Loucy (cell line): Measurements from ENCODE around the gene QRICH1.

Source experiments
- H2AFZ ChIP-seq: fragments of 200-600 bp; sonication (generic); 2 replicates; pipeline ENCODE4 v1.6.0; 2016; ENCODE audit warnings: antibody characterized with exemption, mild to moderate bottlenecking, low read length, moderate library complexity
- H3F3A ChIP-seq: fragments of 200-600 bp; 2 replicates; pipeline ENCODE4 v1.6.0; 2016; ENCODE audit warnings: antibody characterized with exemption, low read depth, mild to moderate bottlenecking
- H3K27me3 ChIP-seq: fragments of 200-600 bp; sonication (generic); 2 replicates; pipeline ENCODE4 v1.6.1; 2014; ENCODE audit warnings: low read length, mild to moderate bottlenecking; ENCODE audit not compliant: insufficient read depth, poor library complexity, severe bottlenecking
- H3K36me3 ChIP-seq: fragments of 200-600 bp; sonication (generic); 2 replicates; pipeline ENCODE4 v1.6.1; 2016; ENCODE audit warnings: low read length; ENCODE audit not compliant: insufficient read depth
- H3K4me1 ChIP-seq: fragments of 200-600 bp; sonication (generic); 2 replicates; pipeline ENCODE4 v1.5.1; 2014; ENCODE audit warnings: low read length, mild to moderate bottlenecking; ENCODE audit not compliant: insufficient read depth, poor library complexity, severe bottlenecking
- H3K4me2 ChIP-seq: fragments of 200-600 bp; sonication (generic); 2 replicates; pipeline ENCODE4 v1.6.0; 2014; ENCODE audit warnings: antibody characterized with exemption, low read length, low read depth, mild to moderate bottlenecking; ENCODE audit not compliant: poor library complexity, severe bottlenecking
- H3K4me3 ChIP-seq: fragments of 200-600 bp; sonication (generic); 2 replicates; pipeline ENCODE4 v1.5.1; 2014; ENCODE audit warnings: low read length, mild to moderate bottlenecking, mixed read lengths; ENCODE audit not compliant: poor library complexity, severe bottlenecking
- H3K79me2 ChIP-seq: fragments of 200-600 bp; sonication (generic); 2 replicates; pipeline ENCODE4 v1.6.1; 2014; ENCODE audit warnings: low read length; ENCODE audit not compliant: insufficient read depth
- H3K9ac ChIP-seq: fragments of 200-600 bp; sonication (generic); 2 replicates; pipeline ENCODE4 v1.6.0; 2014; ENCODE audit warnings: mild to moderate bottlenecking, low read depth, low read length, moderate library complexity; ENCODE audit not compliant: poor library complexity, severe bottlenecking
- H3K9me2 ChIP-seq: fragments of 200-600 bp; sonication (generic); replicated peaks from 2 replicates; pipeline ENCODE4 v1.6.1; 2016; ENCODE audit warnings: low read depth, low read length, mixed read lengths
- H3K9me3 ChIP-seq: fragments of 200-600 bp; sonication (generic); 2 replicates; pipeline ENCODE4 v1.6.1; 2014; ENCODE audit warnings: mild to moderate bottlenecking, antibody characterized with exemption, low read length, low read depth; ENCODE audit not compliant: insufficient read depth
- H4K20me1 ChIP-seq: fragments of 200-600 bp; sonication (generic); 2 replicates; pipeline ENCODE4 v1.6.0; 2014; ENCODE audit warnings: antibody characterized with exemption, low read length, mild to moderate bottlenecking; ENCODE audit not compliant: insufficient read depth, poor library complexity, severe bottlenecking
- EZH2phosphoT487 ChIP-seq: fragments of 200-600 bp; IDR thresholded peaks from 2 replicates; pipeline ENCODE4 v1.6.1; 2018; ENCODE audit warnings: antibody characterized with exemption, mild to moderate bottlenecking, moderate library complexity, borderline replicate concordance
- TF ChIP-seq, protein P1 (sequence below): fragments of 200-600 bp; sonication (generic); conservative IDR thresholded peaks from 2 replicates; pipeline ENCODE4 v1.5.1; 2014; ENCODE audit warnings: mild to moderate bottlenecking, antibody characterized with exemption, low read length

QRICH1 gene

DNA sequence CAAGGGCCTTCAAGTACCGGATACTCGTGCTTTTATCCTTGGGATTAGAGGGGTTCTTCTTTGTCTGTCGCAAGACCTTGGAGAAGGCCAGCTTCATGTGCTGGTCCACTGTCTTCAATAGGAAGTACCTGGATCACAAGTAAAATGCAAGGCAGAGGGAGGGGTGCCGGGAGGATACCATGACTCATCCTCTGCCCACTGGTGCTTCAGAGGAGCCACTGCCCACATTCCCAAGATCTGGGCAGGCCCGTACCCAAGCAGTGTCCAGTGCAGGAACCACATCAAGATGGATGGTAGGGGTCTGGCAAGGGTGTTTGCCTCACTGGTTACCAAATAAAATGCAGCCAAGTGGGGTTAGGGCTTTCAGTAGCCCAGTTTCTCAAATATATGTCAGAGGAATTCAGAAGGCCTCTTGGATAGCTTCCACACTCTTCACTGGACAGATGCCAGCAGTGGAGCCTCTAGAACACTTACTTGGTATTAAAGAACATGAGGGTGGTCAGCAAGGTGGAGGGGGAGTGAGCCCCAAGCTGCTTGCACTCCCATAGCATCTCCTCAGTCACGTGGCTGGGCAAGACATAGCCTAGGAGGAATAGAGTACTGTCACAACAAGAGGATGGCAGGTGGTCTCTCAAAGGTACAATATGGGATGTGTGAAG is 61.1 kb downstream of the QRICH1 start:
- Histone ChIP-seq H3K36me3 (peaks cover 70% of the 10 kb centered on the region), H4K20me1 (no peaks in the 10 kb centered on the region), H3F3A (no peaks in the 10 kb centered on the region), H3K4me3 (no peak overlapping the region), H3K27me3 (no peaks in the 10 kb centered on the region), H3K9ac (no peak overlapping the region), H3K4me1 (peaks cover 15% of the 10 kb centered on the region), H3K9me2 (no peaks in the 10 kb centered on the region), H3K79me2 (peaks cover 14% of the 10 kb centered on the region), H3K9me3 (no peaks in the 10 kb centered on the region), H2AFZ (no peak overlapping the region), H3K4me2 (no peak overlapping the region)
- TF ChIP-seq, protein P1, sequence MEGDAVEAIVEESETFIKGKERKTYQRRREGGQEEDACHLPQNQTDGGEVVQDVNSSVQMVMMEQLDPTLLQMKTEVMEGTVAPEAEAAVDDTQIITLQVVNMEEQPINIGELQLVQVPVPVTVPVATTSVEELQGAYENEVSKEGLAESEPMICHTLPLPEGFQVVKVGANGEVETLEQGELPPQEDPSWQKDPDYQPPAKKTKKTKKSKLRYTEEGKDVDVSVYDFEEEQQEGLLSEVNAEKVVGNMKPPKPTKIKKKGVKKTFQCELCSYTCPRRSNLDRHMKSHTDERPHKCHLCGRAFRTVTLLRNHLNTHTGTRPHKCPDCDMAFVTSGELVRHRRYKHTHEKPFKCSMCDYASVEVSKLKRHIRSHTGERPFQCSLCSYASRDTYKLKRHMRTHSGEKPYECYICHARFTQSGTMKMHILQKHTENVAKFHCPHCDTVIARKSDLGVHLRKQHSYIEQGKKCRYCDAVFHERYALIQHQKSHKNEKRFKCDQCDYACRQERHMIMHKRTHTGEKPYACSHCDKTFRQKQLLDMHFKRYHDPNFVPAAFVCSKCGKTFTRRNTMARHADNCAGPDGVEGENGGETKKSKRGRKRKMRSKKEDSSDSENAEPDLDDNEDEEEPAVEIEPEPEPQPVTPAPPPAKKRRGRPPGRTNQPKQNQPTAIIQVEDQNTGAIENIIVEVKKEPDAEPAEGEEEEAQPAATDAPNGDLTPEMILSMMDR: no peak
- TF ChIP-seq EZH2phosphoT487: no peak

DNA sequence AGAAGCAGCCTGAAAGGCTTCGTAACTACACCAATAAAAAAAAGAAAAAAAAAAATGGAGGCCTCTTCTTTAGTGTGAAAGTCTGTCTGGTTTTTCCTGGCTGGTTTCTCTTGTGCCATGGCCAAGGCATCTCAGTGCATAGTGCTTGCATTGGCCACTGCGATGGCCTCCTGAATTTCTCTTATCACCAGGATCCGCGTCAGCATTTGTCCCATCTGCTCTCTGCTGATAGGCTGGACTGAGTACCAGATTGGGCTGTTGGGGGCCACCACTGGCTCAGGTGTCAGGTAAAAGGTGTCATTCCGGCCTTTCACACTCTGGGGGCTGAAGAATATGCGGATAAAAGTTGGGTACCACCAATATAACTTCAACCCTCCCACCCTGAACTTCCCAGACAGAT is 63.5 kb downstream of the QRICH1 start:
- no peak overlapping the region for H3K9ac ChIP-seq
- no peaks in the 10 kb centered on the region for H3K9me2 ChIP-seq
- H2AFZ ChIP-seq: no peak overlapping the region
- H3K36me3 ChIP-seq: peaks cover 72% of the 10 kb centered on the region
- TF ChIP-seq EZH2phosphoT487: no peak
- TF ChIP-seq, protein P1: no peak
- H3K79me2 ChIP-seq: peaks cover 37% of the 10 kb centered on the region
- H3K27me3 ChIP-seq: no peaks in the 10 kb centered on the region
- H3F3A ChIP-seq: no peaks in the 10 kb centered on the region
- H3K9me3 ChIP-seq: no peaks in the 10 kb centered on the region
- no peak overlapping the region for H3K4me3 ChIP-seq
- no peak overlapping the region for H3K4me2 ChIP-seq
- peaks cover 12% of the 10 kb centered on the region for H4K20me1 ChIP-seq
- peaks cover 32% of the 10 kb centered on the region for H3K4me1 ChIP-seq

DNA sequence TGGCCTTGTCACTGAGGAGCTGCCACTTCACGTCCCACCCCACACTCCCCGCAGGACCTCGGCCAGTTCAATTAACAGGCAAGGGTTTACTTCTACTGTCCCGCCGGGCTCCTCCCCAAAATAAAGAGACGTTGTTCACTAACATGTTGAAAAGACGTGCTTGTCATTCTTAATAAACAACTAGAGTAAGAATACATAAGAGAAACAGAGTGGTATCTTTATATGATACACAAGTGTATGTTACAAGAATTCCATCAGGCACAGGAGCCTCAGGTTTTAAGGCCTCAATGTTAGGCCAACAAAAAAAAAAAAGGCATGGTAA is 64.3 kb downstream of the QRICH1 start:
- peak overlapping the region; percentile 88 for H3K4me3 ChIP-seq

More for the DNA sequence above, 64.3 kb downstream of the QRICH1 start:
- Histone ChIP-seq H3K9me2 (no peaks in the 10 kb centered on the region), H3K9ac (peak overlapping the region; percentile 91), H4K20me1 (peaks cover 20% of the 10 kb centered on the region), H3K27me3 (no peaks in the 10 kb centered on the region), H3K9me3 (no peaks in the 10 kb centered on the region), H2AFZ (no peak overlapping the region), H3K4me1 (peaks cover 37% of the 10 kb centered on the region), H3F3A (no peaks in the 10 kb centered on the region), H3K4me2 (peak overlapping the region; percentile 97), H3K79me2 (peaks cover 45% of the 10 kb centered on the region), H3K36me3 (peaks cover 72% of the 10 kb centered on the region)
- TF ChIP-seq, protein P1: no peak
- no peak for TF ChIP-seq EZH2phosphoT487
